ES-I3 (cell line): ENCODE data around the gene HDHD5.

ENCODE experiments used
- H3K36me3 ChIP-seq: 2 replicates; pipeline ENCODE4 v1.6.1; 2013; ENCODE audit warnings: mild to moderate bottlenecking, low read length, control low read depth, moderate library complexity; ENCODE audit not compliant: insufficient read depth
- H3K4me1 ChIP-seq: 2 replicates; pipeline ENCODE4 v1.6.1; 2013; ENCODE audit warnings: mild to moderate bottlenecking, control low read depth, low read length; ENCODE audit not compliant: insufficient read depth
- H3K9ac ChIP-seq: 2 replicates; pipeline ENCODE4 v1.6.1; 2013; ENCODE audit warnings: low read depth, mild to moderate bottlenecking, low read length, moderate library complexity
- H3K9me3 ChIP-seq: 2 replicates; pipeline ENCODE4 v1.6.1; 2013; ENCODE audit warnings: mild to moderate bottlenecking, low read length, moderate library complexity; ENCODE audit not compliant: control insufficient read depth, insufficient read depth

The HDHD5 gene

GRCh38 chr22:17158568-17159503, at the start of gene HDHD5:
HDHD5 (minus strand) TSS chr22:17159277; CDS start chr22:17159251, 26 bp downstream.
- peaks cover 6% of the 10 kb centered on the region; the same call in 1 of the 2 replicates for H3K4me1 ChIP-seq
- no peaks in the 10 kb centered on the region for H3K36me3 ChIP-seq
- H3K9ac ChIP-seq = peak within 1 kb of the TSS; percentile 91
- no peaks in the 10 kb centered on the region for H3K9me3 ChIP-seq

- H3K36me3 ChIP-seq = no peaks in the 10 kb centered on the region
- H3K4me1 ChIP-seq = peaks cover 3% of the 10 kb centered on the region; the same call in 1 of the 2 replicates
- H3K9me3 ChIP-seq = no peaks in the 10 kb centered on the region
- H3K9ac ChIP-seq = no peak overlapping the region
Observed at GRCh38 chr22:17205432-17205831, 46.4 kb upstream of the HDHD5 start.

GRCh38 chr22:17201285-17201945, 42.3 kb upstream of the HDHD5 start:
- no peaks in the 10 kb centered on the region for H3K9me3 ChIP-seq
- no peaks in the 10 kb centered on the region for H3K36me3 ChIP-seq

GRCh38 chr22:17199003-17199731, 40.1 kb upstream of the HDHD5 start:
- H3K4me1 ChIP-seq = peaks cover 19% of the 10 kb centered on the region
- H3K9me3 ChIP-seq = no peaks in the 10 kb centered on the region
- no peaks in the 10 kb centered on the region for H3K36me3 ChIP-seq
- peak overlapping the region; percentile 61 for H3K9ac ChIP-seq

More at GRCh38 chr22:17201285-17201945, 42.3 kb upstream of the HDHD5 start:
- Histone ChIP-seq H3K9ac (no peak overlapping the region), H3K4me1 (peaks cover 13% of the 10 kb centered on the region)

GRCh38 chr22:17198170-17199002, 39.3 kb upstream of the HDHD5 start:
- Histone ChIP-seq H3K4me1 (peaks cover 21% of the 10 kb centered on the region), H3K36me3 (no peaks in the 10 kb centered on the region), H3K9me3 (no peaks in the 10 kb centered on the region), H3K9ac (peak overlapping the region; percentile 61)

GRCh38 chr22:17194213-17194612, 35.1 kb upstream of the HDHD5 start:
- Histone ChIP-seq H3K9ac (no peak overlapping the region), H3K9me3 (no peaks in the 10 kb centered on the region), H3K4me1 (peaks cover 14% of the 10 kb centered on the region), H3K36me3 (no peaks in the 10 kb centered on the region)

- Histone ChIP-seq H3K9me3 (no peaks in the 10 kb centered on the region), H3K4me1 (peaks cover 8% of the 10 kb centered on the region), H3K36me3 (no peaks in the 10 kb centered on the region), H3K9ac (no peak overlapping the region)
Observed at GRCh38 chr22:17192186-17192585, 33.1 kb upstream of the HDHD5 start.

- H3K36me3 ChIP-seq = no peaks in the 10 kb centered on the region
- H3K9me3 ChIP-seq = no peaks in the 10 kb centered on the region
- peaks cover 8% of the 10 kb centered on the region for H3K4me1 ChIP-seq
- no peak overlapping the region for H3K9ac ChIP-seq
Observed at GRCh38 chr22:17191163-17191784, 32.2 kb upstream of the HDHD5 start.

GRCh38 chr22:17190702-17191101, 31.6 kb upstream of the HDHD5 start:
- H3K36me3 ChIP-seq = no peaks in the 10 kb centered on the region
- no peak overlapping the region for H3K9ac ChIP-seq
- H3K9me3 ChIP-seq = no peaks in the 10 kb centered on the region
- H3K4me1 ChIP-seq = peaks cover 8% of the 10 kb centered on the region

- H3K36me3 ChIP-seq = peaks cover 4% of the 10 kb centered on the region; the same call in 1 of the 2 replicates
- peaks cover 3% of the 10 kb centered on the region; the same call in 1 of the 2 replicates for H3K4me1 ChIP-seq
- H3K9ac ChIP-seq = no peak overlapping the region
- H3K9me3 ChIP-seq = no peaks in the 10 kb centered on the region
Observed at GRCh38 chr22:17176715-17177114, 17.6 kb upstream of the HDHD5 start.

GRCh38 chr22:17172029-17172833, 13.2 kb upstream of the HDHD5 start:
- Histone ChIP-seq H3K4me1 (peaks cover 3% of the 10 kb centered on the region; the same call in 1 of the 2 replicates), H3K9me3 (no peaks in the 10 kb centered on the region), H3K36me3 (no peaks in the 10 kb centered on the region), H3K9ac (peak overlapping the region; percentile 56; the same call in 1 of the 2 replicates)

- Histone ChIP-seq H3K9me3 (no peaks in the 10 kb centered on the region), H3K4me1 (peaks cover 3% of the 10 kb centered on the region; the same call in 1 of the 2 replicates), H3K36me3 (no peaks in the 10 kb centered on the region), H3K9ac (peak overlapping the region; percentile 56)
Observed at GRCh38 chr22:17171153-17172028, 12.3 kb upstream of the HDHD5 start.
